HepG2 (cell line): ENCODE results near the gene PRKAR2A. TPM values are rescaled to one million over a fixed set of nuclear protein-coding genes. Genes with fewer than 3 reads are reported as not detected.

Experiments used
- AKAP8 ChIP-seq: sonication (generic); formaldehyde crosslinking; IDR thresholded peaks from 2 replicates; pipeline ENCODE4 v1.5.1; 2020; ENCODE audit warnings: mild to moderate bottlenecking, missing genetic modification reagents
- ATF3 ChIP-seq: sonication (generic); formaldehyde crosslinking; IDR thresholded peaks from 2 replicates; pipeline ENCODE4 v1.4.0; 2020; ENCODE audit warnings: missing genetic modification reagents
- CBX2 ChIP-seq, 2 experiments: fragments of 200-600 bp in 1 of 2; sonication (generic); formaldehyde crosslinking in 1 of 2; IDR thresholded peaks; 2 replicates each; pipeline versions ENCODE4 v1.7.0 to v1.8.1; 2018 to 2022; ENCODE audit warnings: low read depth in 2 of 2, low read length in 1 of 2, mild to moderate bottlenecking in 1 of 2, missing genetic modification reagents in 1 of 2
- DZIP1 ChIP-seq: sonication (generic); formaldehyde crosslinking; IDR thresholded peaks from 2 replicates; pipeline ENCODE4 v1.5.0; 2020; ENCODE audit warnings: mild to moderate bottlenecking, missing genetic modification reagents
- EED ChIP-seq: sonication (generic); formaldehyde crosslinking; IDR thresholded peaks from 2 replicates; pipeline ENCODE4 v1.5.0; 2020; ENCODE audit warnings: mild to moderate bottlenecking, missing genetic modification reagents
- HNRNPL ChIP-seq: fragments of 200-400 bp; formaldehyde crosslinking; IDR thresholded peaks from 2 replicates; pipeline ENCODE4 v1.6.1; 2017; ENCODE audit warnings: mild to moderate bottlenecking, low read depth, low read length
- SATB2 ChIP-seq: sonication (generic); formaldehyde crosslinking; IDR thresholded peaks from 2 replicates; pipeline ENCODE4 v1.5.0; 2020; ENCODE audit warnings: missing genetic modification reagents
- ZBTB46 ChIP-seq: sonication (generic); formaldehyde crosslinking; IDR thresholded peaks from 2 replicates; pipeline ENCODE4 v1.4.0; 2020; ENCODE audit warnings: mild to moderate bottlenecking, missing genetic modification reagents, borderline replicate concordance
- ZIK1 ChIP-seq: sonication (generic); formaldehyde crosslinking; IDR thresholded peaks from 2 replicates; pipeline ENCODE4 v1.5.0; 2020; ENCODE audit warnings: mild to moderate bottlenecking, low read depth, missing genetic modification reagents, borderline replicate concordance
- ZNF138 ChIP-seq: sonication (generic); formaldehyde crosslinking; IDR thresholded peaks from 2 replicates; pipeline ENCODE4 v1.5.0; 2020; ENCODE audit warnings: mild to moderate bottlenecking, low read depth, missing genetic modification reagents
- ZNF354B ChIP-seq: sonication (generic); formaldehyde crosslinking; IDR thresholded peaks from 2 replicates; pipeline ENCODE4 v1.8.0; 2022; ENCODE audit warnings: mild to moderate bottlenecking, missing genetic modification reagents
- ZNF737 ChIP-seq: sonication (generic); formaldehyde crosslinking; IDR thresholded peaks from 2 replicates; pipeline ENCODE4 v1.5.0; 2020; ENCODE audit warnings: missing genetic modification reagents, mild to moderate bottlenecking, borderline replicate concordance
- polyA plus RNA-seq, 8 experiments: library from polyadenylated mRNA; depleted of rRNA in 3 of 8; stranded (reverse) in 7 of 8; unstranded in 1 of 8; fragments of >200 nt; fragmentation: Illumina TruSeq in 4 of 8; extraction: Trizol in 4 of 8; gene quantifications; 2 replicates each; pipeline versions ENCODE4 v1.2.1 to v1.2.3, GENCODE V29; 2011 to 2016; ENCODE audit warnings: low read depth in 4 of 8, missing spikeins in 1 of 8, mixed read lengths in 1 of 8; ENCODE audit not compliant: insufficient read depth in 1 of 8
- total RNA-seq, 5 experiments: library from RNA; depleted of rRNA; stranded (reverse); fragments of >200 nt; fragmentation: Illumina TruSeq; extraction: Trizol; gene quantifications; 2 replicates each; pipeline ENCODE4 v1.2.3, GENCODE V29; 2016; ENCODE audit warnings: low read depth in 1 of 5
- TF ChIP-seq, protein P1 (sequence below): sonication (generic); formaldehyde crosslinking; IDR thresholded peaks from 2 replicates; pipeline ENCODE4 v1.5.1; 2020; ENCODE audit warnings: mild to moderate bottlenecking, missing genetic modification reagents, moderate library complexity
- TF ChIP-seq, protein P2 (sequence below): IDR thresholded peaks from 2 replicates; pipeline ENCODE4 v1.6.1; 2016; ENCODE audit warnings: missing compliant biosample characterization, missing genetic modification reagents, borderline replicate concordance

Gene PRKAR2A
- total and polyA plus RNA-seq, 2 of the 13 experiments (the other 11 are each of a cell fraction or from before 2014, with no cell fraction given), result 11.8 to 29.2 TPM

DNA sequence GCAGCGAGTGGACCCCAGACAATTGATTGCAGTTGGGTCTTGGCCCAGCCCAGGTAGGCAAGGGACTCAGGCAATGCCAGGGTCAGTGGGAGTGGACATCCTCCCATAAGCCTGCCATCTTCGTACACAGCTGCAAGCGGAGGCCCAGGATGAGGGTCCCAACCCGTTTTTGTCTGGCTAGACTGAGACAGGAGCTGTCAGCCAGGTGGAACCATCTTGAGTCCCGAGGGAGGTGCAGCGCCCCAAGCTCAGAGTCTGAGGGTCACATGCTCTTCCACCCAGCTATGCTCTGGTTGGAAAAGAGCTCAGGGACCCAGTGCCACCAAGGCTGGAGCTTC lies 108.1 kb downstream of the PRKAR2A start (continued):
- no peak for TF ChIP-seq DZIP1
- peak; percentile 70; the same call in 1 of the 2 replicates for TF ChIP-seq ZNF138 (CRISPR knock-in tag)
- TF ChIP-seq HNRNPL, result 0 out of 2 replicates have a peak, but pooled peaks have one; percentile 25
- TF ChIP-seq, protein P1, sequence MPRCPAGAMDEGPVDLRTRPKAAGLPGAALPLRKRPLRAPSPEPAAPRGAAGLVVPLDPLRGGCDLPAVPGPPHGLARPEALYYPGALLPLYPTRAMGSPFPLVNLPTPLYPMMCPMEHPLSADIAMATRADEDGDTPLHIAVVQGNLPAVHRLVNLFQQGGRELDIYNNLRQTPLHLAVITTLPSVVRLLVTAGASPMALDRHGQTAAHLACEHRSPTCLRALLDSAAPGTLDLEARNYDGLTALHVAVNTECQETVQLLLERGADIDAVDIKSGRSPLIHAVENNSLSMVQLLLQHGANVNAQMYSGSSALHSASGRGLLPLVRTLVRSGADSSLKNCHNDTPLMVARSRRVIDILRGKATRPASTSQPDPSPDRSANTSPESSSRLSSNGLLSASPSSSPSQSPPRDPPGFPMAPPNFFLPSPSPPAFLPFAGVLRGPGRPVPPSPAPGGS, result peak; percentile 8; the same call in 1 of the 2 replicates
- 0 out of 2 replicates have a peak, but pooled peaks have one; percentile 8 for TF ChIP-seq ZIK1 (CRISPR knock-in tag)
- no peak for TF ChIP-seq SATB2
- TF ChIP-seq ZNF737 (CRISPR knock-in tag), result peak; percentile 33; the same call in 1 of the 2 replicates
- 0 out of 2 replicates have a peak, but pooled peaks have one; percentile 9 for TF ChIP-seq AKAP8
- TF ChIP-seq CBX2 (IDR thresholded peaks at IDR 0.05; ENCODE audit: low read depth, low read length), result no peak
- no peak for TF ChIP-seq CBX2 (CRISPR knock-in tag; IDR thresholded peaks at IDR 0.05; ENCODE audit: low read depth)
- TF ChIP-seq, protein P2, sequence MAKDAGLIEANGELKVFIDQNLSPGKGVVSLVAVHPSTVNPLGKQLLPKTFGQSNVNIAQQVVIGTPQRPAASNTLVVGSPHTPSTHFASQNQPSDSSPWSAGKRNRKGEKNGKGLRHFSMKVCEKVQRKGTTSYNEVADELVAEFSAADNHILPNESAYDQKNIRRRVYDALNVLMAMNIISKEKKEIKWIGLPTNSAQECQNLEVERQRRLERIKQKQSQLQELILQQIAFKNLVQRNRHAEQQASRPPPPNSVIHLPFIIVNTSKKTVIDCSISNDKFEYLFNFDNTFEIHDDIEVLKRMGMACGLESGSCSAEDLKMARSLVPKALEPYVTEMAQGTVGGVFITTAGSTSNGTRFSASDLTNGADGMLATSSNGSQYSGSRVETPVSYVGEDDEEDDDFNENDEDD (CRISPR knock-in tag), result peak; percentile 7; the same call in 1 of the 2 replicates
- 0 out of 2 replicates have a peak, but pooled peaks have one; percentile 10 for TF ChIP-seq EED (CRISPR knock-in tag)
- TF ChIP-seq ATF3 (CRISPR knock-in tag), result no peak
- TF ChIP-seq ZBTB46 (CRISPR knock-in tag), result 0 out of 2 replicates have a peak, but pooled peaks have one; percentile 26
- TF ChIP-seq ZNF354B (CRISPR knock-in tag), result 0 out of 2 replicates have a peak, but pooled peaks have one; percentile 88
